NCI-H2107 treated with DMSO at 0.1 percent for 48 hours (cell line): Measurements from ENCODE around the gene SNAI3.
"Not testable (repeated sequence)": the region's sequence is repeated elsewhere in the genome, so short reads cannot be mapped to it uniquely, and the experiment has no call there.

Experiments used
- DNase-seq: peaks from one replicate; lab custom pipeline; 2025; ENCODE audit not compliant: unreplicated experiment; lab: John Stamatoyannopoulos, UW

SNAI3 gene

DNA sequence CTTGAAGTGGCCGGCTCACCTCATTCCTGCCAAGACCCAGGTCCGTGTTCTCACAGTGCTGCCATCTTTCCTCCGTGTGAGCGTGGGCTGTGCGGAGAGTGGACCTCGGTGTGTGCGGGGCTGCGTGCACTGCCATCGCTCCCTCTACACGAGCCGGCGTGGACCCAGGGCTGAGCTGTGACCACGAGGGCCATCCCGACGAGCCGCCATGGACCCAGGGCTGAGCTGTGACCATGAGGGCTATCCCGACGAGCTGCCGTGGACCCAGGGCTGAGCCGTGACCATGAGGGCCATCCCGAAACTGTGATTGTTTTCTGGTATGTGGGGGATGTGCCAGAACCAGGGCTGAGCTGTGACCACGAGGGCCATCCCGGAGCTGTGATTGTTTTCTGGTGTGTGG, 14.5 kb downstream of the SNAI3 start:
- no peak for DNase-seq

- DNase-seq: no peak
Observed at GRCh38 chr16:88669980-88670379, 16.3 kb downstream of the SNAI3 start.

DNA sequence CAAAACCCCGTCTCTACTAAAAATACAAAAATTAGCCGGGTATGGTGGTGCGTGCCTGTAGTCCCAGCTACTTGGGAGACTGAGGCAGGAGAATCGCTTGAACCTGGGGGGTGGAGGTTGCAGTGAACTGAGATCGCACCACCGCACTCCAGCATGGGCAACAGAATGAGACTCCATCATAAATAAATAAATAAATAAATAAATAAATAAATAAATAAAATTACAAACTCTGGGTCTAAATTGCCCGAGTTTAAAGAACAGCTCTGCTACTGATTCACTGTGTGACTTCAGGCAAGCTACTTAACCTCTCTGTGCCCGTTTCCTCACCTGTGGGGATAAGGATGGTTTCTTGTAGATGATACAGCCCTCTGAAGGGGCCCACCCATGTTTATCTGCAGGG, 16.8 kb downstream of the SNAI3 start:
- DNase-seq: not testable (repeated sequence)

DNA sequence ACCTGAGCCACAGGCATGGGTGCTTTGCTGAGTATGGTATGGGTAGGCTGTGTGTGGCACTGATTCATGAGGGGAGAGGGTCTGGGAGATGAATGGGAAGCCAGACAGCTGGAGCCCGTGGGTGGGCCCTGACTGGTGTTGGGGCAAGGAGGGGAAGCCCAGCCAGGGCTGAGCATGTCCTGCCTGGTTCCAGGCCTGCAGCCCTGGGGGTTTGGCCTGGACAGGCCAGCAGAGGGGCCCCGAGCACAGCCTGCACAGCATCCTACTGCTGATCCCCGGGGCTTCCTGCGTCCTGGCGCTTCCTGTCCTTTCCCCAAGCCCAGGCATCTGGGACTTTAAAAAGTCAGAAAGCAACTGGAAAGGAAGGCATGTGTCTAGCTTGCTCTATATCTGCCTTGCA, 18.8 kb downstream of the SNAI3 start:
- no peak for DNase-seq

GRCh38 chr16:88665570-88665969, 20.7 kb downstream of the SNAI3 start:
- no peak for DNase-seq

- no peak for DNase-seq
Observed at GRCh38 chr16:88665148-88665547, 21.2 kb downstream of the SNAI3 start.

DNA sequence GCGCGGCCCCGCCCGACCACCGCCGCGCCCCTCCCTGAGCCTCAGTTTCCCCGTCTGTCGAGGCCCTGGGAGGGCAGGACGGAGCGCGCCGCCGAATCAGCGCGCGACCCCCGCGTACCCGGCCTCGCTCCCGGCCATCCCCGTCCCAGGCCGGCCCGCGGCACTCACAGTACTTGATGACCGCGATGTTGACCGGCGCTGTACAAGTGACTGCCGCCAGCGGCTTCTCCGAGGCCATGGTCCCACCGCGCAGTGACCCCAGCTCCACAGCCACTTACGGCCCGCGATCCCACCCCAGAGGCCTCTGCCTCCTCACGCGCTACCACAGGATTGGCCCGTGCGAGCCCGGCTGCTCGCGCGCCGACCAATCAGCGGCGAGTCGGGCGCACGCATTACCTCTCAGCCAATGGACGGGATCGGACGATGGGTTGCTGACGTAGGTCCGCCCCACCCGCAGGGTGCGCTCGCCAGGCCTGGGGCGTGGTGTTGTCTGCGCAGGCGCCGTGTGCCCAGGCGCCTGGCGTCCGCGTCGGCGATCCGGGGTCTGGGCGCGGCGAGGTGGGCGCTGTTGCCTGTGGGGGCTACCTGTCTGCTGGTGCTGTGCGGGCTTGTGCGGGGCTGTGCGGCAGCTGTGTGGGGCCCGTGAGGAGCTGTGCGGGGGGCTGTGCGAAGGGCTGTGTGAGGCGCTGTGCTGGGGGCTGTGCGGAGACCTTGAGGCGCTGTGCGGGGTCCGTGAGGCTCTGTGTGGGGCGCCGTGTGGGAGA, 23.3 kb downstream of the SNAI3 start, which contains the start of gene MVD:
Gene MVD, minus strand, starts transcription at position 249 of the 764 bp plus-strand sequence. Its CDS starts 11 bp downstream, at position 238.
- DNase-seq: peak; percentile 80

GRCh38 chr16:88662222-88662842, 24.0 kb downstream of the SNAI3 start:
- DNase-seq: no peak

DNA sequence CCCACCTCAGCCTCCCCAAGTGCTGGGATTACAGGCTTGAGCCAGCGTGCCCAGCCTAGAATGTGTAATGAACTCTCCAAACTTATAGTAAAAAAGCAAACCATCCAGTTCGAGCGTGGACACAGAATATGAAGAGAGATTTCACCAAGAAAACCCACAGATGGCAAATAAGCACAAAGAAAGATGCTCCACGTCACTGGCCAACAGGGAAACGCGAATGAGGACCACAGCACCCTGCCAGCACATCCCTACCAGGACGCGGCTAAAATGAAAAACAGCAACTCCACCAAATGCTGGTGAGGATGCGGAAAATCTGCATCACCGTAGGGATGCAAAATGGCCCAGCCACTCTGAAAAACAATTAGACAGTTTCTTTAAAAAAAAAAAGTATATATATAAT, 24.8 kb downstream of the SNAI3 start:
- DNase-seq: no peak

- DNase-seq: no peak
Observed at GRCh38 chr16:88659160-88659559, 27.1 kb downstream of the SNAI3 start.

DNA sequence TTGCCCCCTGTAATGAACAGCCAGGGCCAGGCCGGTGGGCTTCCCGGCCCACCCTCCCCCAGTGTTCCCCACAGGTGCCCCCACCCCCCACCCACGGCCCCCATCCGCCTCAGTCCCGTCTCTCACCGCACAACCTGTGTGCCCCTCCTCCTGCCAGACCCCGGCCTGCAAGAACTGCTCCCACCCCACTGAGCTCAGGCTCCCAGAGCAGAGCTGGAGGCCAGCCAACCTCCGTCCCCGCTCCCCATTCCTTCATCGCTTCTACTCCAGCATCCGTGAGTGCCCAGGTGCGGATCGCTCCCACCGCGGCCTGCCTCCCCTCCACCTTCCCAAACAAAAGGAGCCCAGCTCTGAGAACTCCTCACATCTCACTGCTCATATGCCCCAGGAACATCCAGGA, 27.6 kb downstream of the SNAI3 start:
- DNase-seq: no peak

GRCh38 chr16:88657371-88657770, 28.9 kb downstream of the SNAI3 start:
- no peak for DNase-seq

DNA sequence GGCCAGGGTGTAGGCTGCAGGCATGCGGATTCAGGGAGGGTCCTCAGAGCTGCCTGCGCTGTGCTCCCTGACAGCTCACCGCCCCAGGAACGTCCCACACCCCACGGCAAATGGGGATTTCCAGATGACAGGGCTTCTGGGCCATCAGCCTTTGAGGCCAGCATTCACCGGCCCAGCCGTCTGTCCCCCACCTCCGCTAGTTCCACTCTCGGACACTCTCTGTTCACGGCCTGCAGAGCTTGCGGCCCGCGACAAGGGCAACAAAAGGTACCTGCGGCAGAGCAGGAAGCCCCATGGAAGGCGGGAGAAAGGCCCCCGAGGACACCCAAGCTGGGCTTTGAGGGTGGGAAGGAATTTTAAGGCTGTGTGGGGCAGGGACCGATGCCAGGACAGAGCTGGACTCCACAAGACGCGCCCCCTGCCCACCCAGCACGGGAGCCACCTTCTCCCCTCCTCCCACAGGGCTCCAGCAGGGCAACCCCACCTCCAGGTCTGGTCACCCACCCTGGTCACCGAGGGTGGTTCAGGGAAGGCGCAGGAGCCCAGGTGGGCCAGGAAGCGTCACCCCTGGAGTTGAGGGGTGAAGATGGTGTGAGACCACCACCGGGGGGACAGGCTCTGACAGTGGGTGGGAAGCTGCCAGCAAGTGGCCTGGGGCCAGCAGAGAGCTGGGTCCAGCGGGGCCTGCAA, 29.9 kb downstream of the SNAI3 start:
- no peak for DNase-seq

DNA sequence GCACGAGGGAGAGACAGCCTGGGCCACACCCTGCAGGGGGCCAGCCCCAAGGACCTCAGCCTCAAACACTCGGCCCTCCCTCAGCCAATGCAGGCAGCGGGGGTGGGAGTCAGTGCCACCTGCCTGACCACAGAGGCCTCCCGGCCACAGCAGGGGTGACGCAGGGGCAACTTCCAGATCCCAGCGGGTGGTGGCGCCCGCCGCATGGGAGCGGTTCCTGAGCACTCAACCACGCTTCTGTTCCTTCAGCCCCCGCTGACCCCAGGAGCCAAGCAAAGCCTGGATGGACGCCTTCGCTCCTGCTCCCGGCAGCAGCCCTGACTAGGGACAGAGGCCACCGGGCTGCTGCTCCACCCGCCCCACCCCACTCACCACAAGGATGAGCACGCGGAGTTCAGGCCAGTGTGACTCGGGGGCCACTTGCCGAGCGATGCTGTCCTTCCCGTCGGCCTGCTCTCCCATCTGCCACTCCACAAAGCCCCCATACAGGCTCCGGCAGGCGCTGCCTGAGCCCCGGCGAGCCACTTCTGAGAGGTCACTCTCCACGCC, 30.5 kb downstream of the SNAI3 start:
- no peak for DNase-seq

- DNase-seq: no peak
Observed at GRCh38 chr16:88655053-88655732, 31.1 kb downstream of the SNAI3 start.

DNA sequence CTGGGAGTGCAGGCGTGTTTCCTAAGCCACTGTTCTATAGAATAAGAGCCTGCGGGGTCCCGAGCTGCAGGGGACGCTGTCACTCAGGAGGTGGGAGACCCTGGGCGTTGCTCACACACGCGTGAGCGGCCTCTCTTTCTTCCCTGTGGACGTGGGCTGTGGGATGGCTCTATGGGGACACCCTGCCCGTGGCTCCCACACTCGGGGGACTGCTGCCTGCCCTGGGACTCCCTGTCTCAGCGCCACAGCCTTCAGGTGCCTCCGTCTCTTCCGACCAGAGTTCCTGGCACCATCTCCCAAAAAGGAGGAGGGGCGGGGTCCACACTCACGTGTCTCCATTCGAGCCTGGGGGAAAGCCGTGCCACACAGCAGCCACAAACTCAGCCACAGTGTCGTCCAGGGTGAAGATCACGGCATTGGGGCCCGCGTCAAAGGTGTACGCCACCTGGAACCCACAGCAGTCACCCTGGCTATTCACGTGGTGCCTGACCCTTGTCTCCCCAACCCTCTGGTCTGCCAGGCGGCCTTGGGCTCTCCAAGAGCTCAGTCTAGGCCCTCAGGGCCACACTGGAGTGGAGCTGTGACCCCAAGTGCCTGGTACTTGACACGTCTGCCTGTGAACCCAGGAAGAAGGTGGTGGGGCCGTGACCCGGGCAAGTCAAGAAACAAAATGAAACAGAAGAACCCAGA, 31.8 kb downstream of the SNAI3 start:
- DNase-seq: no peak

DNA sequence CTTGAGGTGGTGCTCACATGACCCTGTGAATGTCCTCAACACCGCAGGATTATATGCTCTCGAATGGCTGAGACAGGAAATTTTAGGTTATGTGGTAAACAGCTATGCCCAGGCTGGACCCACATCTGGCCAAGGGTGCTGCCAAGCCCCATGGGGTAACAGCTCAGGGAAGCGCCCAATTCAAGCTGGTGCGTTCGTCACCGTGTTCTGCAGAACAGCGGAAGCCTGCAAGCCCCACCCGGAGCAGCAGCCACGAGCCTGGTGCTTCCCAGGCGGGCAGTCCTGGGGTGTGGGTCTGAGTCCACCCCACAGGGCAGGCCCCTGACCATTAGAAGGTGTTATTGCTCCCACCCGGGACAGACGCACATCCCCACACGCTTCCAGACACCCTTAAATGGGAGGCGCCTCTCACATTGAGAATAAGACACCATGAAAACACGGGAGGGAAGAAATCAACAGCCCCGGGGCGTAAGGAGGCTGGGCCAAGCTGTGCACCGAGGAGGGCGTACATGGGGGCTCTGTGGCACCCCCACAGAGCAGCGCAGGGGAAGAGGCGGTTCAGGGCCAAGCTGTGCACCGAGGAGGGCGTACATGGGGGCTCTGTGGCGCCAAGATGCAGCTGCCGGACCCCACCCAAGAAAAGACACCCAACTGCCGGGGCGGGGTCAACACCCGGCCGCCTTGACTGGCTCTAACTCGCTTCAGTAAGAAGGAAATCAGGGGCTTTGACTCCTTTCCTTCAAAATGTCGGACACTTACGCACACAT, 32.5 kb downstream of the SNAI3 start:
- no peak for DNase-seq

DNA sequence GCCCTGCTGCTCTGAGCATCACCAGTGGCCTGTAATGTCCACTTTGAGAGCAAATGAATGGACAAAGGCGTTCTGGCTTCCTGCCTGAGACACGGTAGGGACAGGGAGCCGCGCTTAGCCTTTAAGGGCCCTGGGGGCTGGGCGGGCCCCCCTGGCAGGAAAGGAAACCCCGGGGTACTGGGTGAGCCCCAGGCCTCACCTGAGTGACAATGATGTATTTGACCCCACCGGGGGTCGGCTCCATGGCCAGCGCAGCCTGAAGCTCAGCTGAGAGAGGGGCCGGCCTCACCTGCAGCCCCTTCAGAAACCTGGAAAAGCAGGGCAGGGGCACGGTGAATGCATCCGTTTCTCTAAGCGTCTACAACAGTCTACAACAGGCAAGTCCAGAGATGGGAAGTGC, 33.2 kb downstream of the SNAI3 start:
- no peak for DNase-seq

GRCh38 chr16:88652762-88653063, 33.6 kb downstream of the SNAI3 start:
- DNase-seq: no peak
